Testis (tissue), 2 donors: ENCODE results near the gene PAX8.

Experiments
- CTCF ChIP-seq, 3 experiments: fragments of 450-650 bp in 2 of 3; fragments of 200-600 bp in 1 of 3; sonication (generic) in 1 of 3; IDR thresholded peaks; one replicate each; pipeline ENCODE4 v1.5.1; 2016 to 2019; ENCODE audit warnings: antibody characterized with exemption in 3 of 3, mild to moderate bottlenecking in 2 of 3, moderate library complexity in 1 of 3
- POLR2A ChIP-seq: fragments of 450-650 bp; IDR thresholded peaks from one replicate; pipeline ENCODE4 v1.6.1; 2017; ENCODE audit warnings: antibody characterized with exemption, mild to moderate bottlenecking, moderate library complexity

DNA sequence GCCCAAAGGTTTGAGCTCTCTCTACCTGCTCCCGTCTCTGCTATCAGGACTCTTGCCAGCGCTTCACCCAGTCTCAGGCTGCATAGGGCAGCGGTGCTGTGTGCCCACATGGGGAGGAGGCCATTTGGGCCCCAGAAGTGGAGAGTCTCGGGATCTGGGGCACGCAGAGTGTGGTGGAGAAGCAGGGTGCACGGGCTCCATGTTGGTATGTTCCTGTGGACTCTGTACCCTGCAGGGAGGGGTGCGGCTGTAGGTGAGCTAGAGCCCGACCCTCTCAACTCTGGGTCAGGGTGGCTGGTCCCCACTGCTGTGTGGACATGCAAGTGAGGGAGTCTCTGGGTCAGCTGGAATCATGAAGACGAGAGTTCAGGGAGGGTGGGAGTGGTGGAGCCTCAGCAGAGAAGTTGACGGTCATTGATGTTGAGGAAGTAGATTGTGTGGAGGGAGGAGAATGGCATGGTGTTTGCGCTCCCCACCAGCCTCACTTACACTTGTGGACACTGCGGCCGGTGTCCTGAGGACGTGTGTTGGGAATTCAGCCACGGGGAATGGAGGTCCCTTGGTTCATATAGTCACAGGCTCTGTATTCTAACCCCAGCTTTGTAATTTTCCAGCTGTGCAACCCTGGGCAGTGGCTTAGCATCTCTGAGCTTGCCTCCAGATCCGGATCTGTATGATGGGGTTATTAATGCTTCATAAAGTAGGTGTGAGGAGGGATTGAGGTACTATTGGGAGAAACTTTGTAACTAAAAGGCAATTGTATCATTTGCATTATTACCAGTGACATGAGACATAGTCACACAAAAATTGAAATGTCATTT lies 105.8 kb downstream of the PAX8 start:
- TF ChIP-seq CTCF (IDR thresholded peaks at IDR 0.05), result no peak
- TF ChIP-seq POLR2A, result no peak
